ENCODE data around the gene TARP.
"Not testable (repeated sequence)": the region's sequence is repeated elsewhere in the genome, so short reads cannot be mapped to it uniquely, and the experiment has no call there.

Gene TARP

GRCh38 chr7:38299275-38299931 lies 26.0 kb upstream of the TARP start:
- no peak for DNase-seq (ENCODE audit: low spot score)

GRCh38 chr7:38296059-38296857 lies 22.8 kb upstream of the TARP start:
- DNase-seq (ENCODE audit: low spot score) (no peak), ATAC-seq (no peak)

More at GRCh38 chr7:38299275-38299931, 26.0 kb upstream of the TARP start:
- no peak for ATAC-seq

- DNase-seq (ENCODE audit: low spot score): no peak
- no peak for ATAC-seq
Observed at GRCh38 chr7:38294926-38295325, 21.5 kb upstream of the TARP start.

GRCh38 chr7:38292442-38292841 lies 19.0 kb upstream of the TARP start:
- ATAC-seq (no peak), DNase-seq (ENCODE audit: low spot score) (no peak)

- ATAC-seq: no peak
Observed at GRCh38 chr7:38291650-38292049, 18.2 kb upstream of the TARP start.

GRCh38 chr7:38291117-38291647 lies 17.7 kb upstream of the TARP start:
- ATAC-seq: no peak
- DNase-seq (ENCODE audit: low spot score): no peak

More at GRCh38 chr7:38291650-38292049, 18.2 kb upstream of the TARP start:
- no peak for DNase-seq (ENCODE audit: low spot score)

GRCh38 chr7:38284553-38284952 lies 11.1 kb upstream of the TARP start:
- DNase-seq (ENCODE audit: low spot score) (no peak), ATAC-seq (no peak)

GRCh38 chr7:38283809-38284208 lies 10.4 kb upstream of the TARP start:
- no peak for DNase-seq (ENCODE audit: low spot score)
- ATAC-seq: no peak

GRCh38 chr7:38283107-38283506 lies 9.7 kb upstream of the TARP start:
- ATAC-seq: no peak

GRCh38 chr7:38282081-38282480 lies 8.6 kb upstream of the TARP start:
- DNase-seq (ENCODE audit: low spot score): no peak
- ATAC-seq: no peak

More at GRCh38 chr7:38283107-38283506, 9.7 kb upstream of the TARP start:
- no peak for DNase-seq (ENCODE audit: low spot score)

GRCh38 chr7:38281266-38281665 lies 7.8 kb upstream of the TARP start:
- no peak for ATAC-seq
- no peak for DNase-seq (ENCODE audit: low spot score)

- ATAC-seq: no peak
- DNase-seq (ENCODE audit: low spot score): no peak
Observed at GRCh38 chr7:38280707-38281106, 7.3 kb upstream of the TARP start.

- ATAC-seq: no peak
- DNase-seq (ENCODE audit: low spot score): no peak
Observed at GRCh38 chr7:38280000-38280399, 6.6 kb upstream of the TARP start.

- ATAC-seq: no peak
Observed at GRCh38 chr7:38276096-38276877, 2.9 kb upstream of the TARP start.

GRCh38 chr7:38274927-38275620 lies 1.6 kb upstream of the TARP start:
- DNase-seq (ENCODE audit: low spot score): no peak
- ATAC-seq: no peak

More at GRCh38 chr7:38276096-38276877, 2.9 kb upstream of the TARP start:
- DNase-seq (ENCODE audit: low spot score): no peak

GRCh38 chr7:38274486-38274885 lies 1.1 kb upstream of the TARP start:
- no peak for ATAC-seq
- no peak for DNase-seq (ENCODE audit: low spot score)

GRCh38 chr7:38270405-38270804 lies 3.0 kb downstream of the TARP start:
- not testable (repeated sequence) for DNase-seq (ENCODE audit: low spot score); ATAC-seq

GRCh38 chr7:38269704-38270346 lies 3.6 kb downstream of the TARP start:
- not testable (repeated sequence) for ATAC-seq; DNase-seq (ENCODE audit: low spot score)

GRCh38 chr7:38265958-38266357 lies 7.5 kb downstream of the TARP start:
- not testable (repeated sequence) for ATAC-seq; DNase-seq (ENCODE audit: low spot score)

- not testable (repeated sequence) for ATAC-seq; DNase-seq (ENCODE audit: low spot score)
Observed at GRCh38 chr7:38264602-38265001, 8.8 kb downstream of the TARP start.

All from left lobe of liver (tissue), 2 donors.